ENCODE results near the gene NISCH. TPM values are rescaled to one million over a fixed set of nuclear protein-coding genes. Genes with fewer than 3 reads are reported as not detected.

The NISCH gene
- total and polyA plus RNA-seq, 2 donors (not counting 3 experiments of a cell fraction or from before 2014, with no cell fraction given) = 156 to 178 TPM

- POLR2A ChIA-PET = no interaction called here
- FAIRE-seq (no peak), DNase-seq (ENCODE audit: low read depth, low spot score) (no peak)
- Histone ChIP-seq H3K4me1 (ENCODE audit: control insufficient read depth, extremely low read depth, insufficient read depth, low read length) (no peaks in the 10 kb centered on the region), H3K4me3 (replicated peaks in 1 of 3; ENCODE audit: insufficient read depth in 1 of 3, low read depth in 1 of 3, low read length in 3 of 3) (no peak overlapping the region), H3K9me1 (replicated peaks; ENCODE audit: control insufficient read depth, extremely low read depth, insufficient read depth, low read length) (no peaks in the 10 kb centered on the region), H3K9ac (replicated peaks; ENCODE audit: extremely low read depth, insufficient read depth, low read length) (no peak overlapping the region), H3K27me3 (ENCODE audit: control insufficient read depth in 2 of 2, insufficient read depth in 2 of 2, low read length in 2 of 2) (no peaks in the 10 kb centered on the region), H4K20me1 (replicated peaks; ENCODE audit: control insufficient read depth, extremely low read depth, insufficient read depth, low read length) (no peaks in the 10 kb centered on the region), H3K9me3 (replicated peaks; ENCODE audit: control insufficient read depth, insufficient read depth, low read length) (no peaks in the 10 kb centered on the region), H3K27ac (ENCODE audit: insufficient read depth, low read depth, low read length) (no peak overlapping the region), H2AFZ (ENCODE audit: low read depth, low read length) (no peak overlapping the region), H3K79me2 (ENCODE audit: control insufficient read depth, insufficient read depth, low read length) (no peaks in the 10 kb centered on the region), H3K36me3 (ENCODE audit: control insufficient read depth in 2 of 2, extremely low read depth in 1 of 2, insufficient read depth in 2 of 2, low read length in 2 of 2) (peaks cover 16 to 82% of the 10 kb centered on the region in 2 experiments), H3K4me2 (ENCODE audit: insufficient read depth, low read length) (no peak overlapping the region)
- intact Hi-C loops (cut with micrococcal nuclease) (no loop called here), dilution Hi-C loops (cut with MboI; ENCODE audit: extremely low pct_ligation_motif_present, low sequenced_read_pairs) (no loop called here)
- CTCF ChIA-PET = interaction anchor here (1.0 to 2.0 kb wide), 4 partner anchors 8 to 60 kb away, joined by 3 to 13 read pairs (median 7); partner anchors contain the start of gene STAB1
- TF ChIP-seq POLR2A (IDR thresholded peaks at IDR 0.05; ENCODE audit: low read depth, low read length) (no peak), CTCF (IDR thresholded peaks at IDR 0.05; ENCODE audit: extremely low read depth in 1 of 2, insufficient read depth in 1 of 2, low read depth in 1 of 2, low read length in 2 of 2) (no peak)
- BruUV-seq (replicated peaks) = no TSS peak
Measured at GRCh38 chr3:52483081-52483480, 27.7 kb downstream of the NISCH start.

GRCh38 chr3:52483577-52484381 lies 28.4 kb downstream of the NISCH start:
- H3K4me3 ChIP-seq (replicated peaks in 1 of 3; ENCODE audit: insufficient read depth in 1 of 3, low read depth in 1 of 3, low read length in 3 of 3) = no peak overlapping the region
- no peak for DNase-seq (ENCODE audit: low read depth, low spot score)
- no peaks in the 10 kb centered on the region for H3K27me3 ChIP-seq (ENCODE audit: control insufficient read depth in 2 of 2, insufficient read depth in 2 of 2, low read length in 2 of 2)
- no peak overlapping the region for H3K27ac ChIP-seq (ENCODE audit: insufficient read depth, low read depth, low read length)
- ChIA-PET POLR2A (no interaction called here), CTCF (interaction anchor here (2.0 kb wide), 1 partner anchor 11 kb away, joined by 9 read pairs; the partner anchor contains the start of gene STAB1)
- no peaks in the 10 kb centered on the region for H3K4me1 ChIP-seq (ENCODE audit: control insufficient read depth, extremely low read depth, insufficient read depth, low read length)
- no TSS peak for BruUV-seq (replicated peaks)
- no peak for FAIRE-seq
- H3K9me3 ChIP-seq (replicated peaks; ENCODE audit: control insufficient read depth, insufficient read depth, low read length) = no peaks in the 10 kb centered on the region
- no peak overlapping the region for H2AFZ ChIP-seq (ENCODE audit: low read depth, low read length)
- no peaks in the 10 kb centered on the region for H4K20me1 ChIP-seq (replicated peaks; ENCODE audit: control insufficient read depth, extremely low read depth, insufficient read depth, low read length)
- no peaks in the 10 kb centered on the region for H3K9me1 ChIP-seq (replicated peaks; ENCODE audit: control insufficient read depth, extremely low read depth, insufficient read depth, low read length)
- dilution Hi-C loops (cut with MboI; ENCODE audit: extremely low pct_ligation_motif_present, low sequenced_read_pairs) (no loop called here), intact Hi-C loops (cut with micrococcal nuclease) (no loop called here)
- TF ChIP-seq MAX (IDR thresholded peaks at IDR 0.05; ENCODE audit: insufficient read depth, insufficient read length) = no peak
- TF ChIP-seq GATA2 (IDR thresholded peaks at IDR 0.05; ENCODE audit: insufficient read depth, insufficient read length, low read depth, low read length) = no peak
- TF ChIP-seq CTCF (IDR thresholded peaks at IDR 0.05; ENCODE audit: extremely low read depth in 1 of 2, insufficient read depth in 1 of 2, low read depth in 1 of 2, low read length in 2 of 2) = no peak
- no peak for TF ChIP-seq FOS (IDR thresholded peaks at IDR 0.05; ENCODE audit: borderline replicate concordance, insufficient read depth, low read length)
- TF ChIP-seq MYC (IDR thresholded peaks at IDR 0.05; ENCODE audit: low read depth, low read length) = no peak
- TF ChIP-seq POLR2A (IDR thresholded peaks at IDR 0.05; ENCODE audit: low read depth, low read length) = no peak
- no peak for TF ChIP-seq POLR2AphosphoS5 (IDR thresholded peaks at IDR 0.05; ENCODE audit: insufficient read depth, low read depth, low read length)
- no peak for TF ChIP-seq EZH2 (IDR thresholded peaks at IDR 0.05; ENCODE audit: borderline replicate concordance, low read depth, low read length, severe bottlenecking)
- TF ChIP-seq JUN (IDR thresholded peaks at IDR 0.05; ENCODE audit: borderline replicate concordance, insufficient read depth, insufficient read length, low read depth) = no peak
- H3K79me2 ChIP-seq (ENCODE audit: control insufficient read depth, insufficient read depth, low read length) = no peaks in the 10 kb centered on the region
- no peak overlapping the region for H3K4me2 ChIP-seq (ENCODE audit: insufficient read depth, low read length)
- H3K9ac ChIP-seq (replicated peaks; ENCODE audit: extremely low read depth, insufficient read depth, low read length) = no peak overlapping the region
- peaks cover 14 to 80% of the 10 kb centered on the region in 2 experiments for H3K36me3 ChIP-seq (ENCODE audit: control insufficient read depth in 2 of 2, extremely low read depth in 1 of 2, insufficient read depth in 2 of 2, low read length in 2 of 2)

Measured in endothelial cell of umbilical vein (primary cell).